HFFc6 (cell line): ENCODE measurements around the gene EPN2. TPM values are rescaled to one million over a fixed set of nuclear protein-coding genes. Genes with fewer than 3 reads are reported as not detected.

Experiments used
- DNase-seq: peaks from one replicate; pipeline ENCODE4 v3.0.0-alpha.2; 2018
- H3K27ac Mint-ChIP-seq: 2 replicates; pipeline ENCODE4 v1.8.0; 2020; ENCODE audit warnings: mild to moderate bottlenecking, mixed read lengths
- H3K27me3 Mint-ChIP-seq: 2 replicates; pipeline ENCODE4 v1.8.0; 2021; ENCODE audit warnings: mild to moderate bottlenecking, moderate library complexity, mixed read lengths; ENCODE audit not compliant: insufficient read depth
- H3K36me3 Mint-ChIP-seq: 2 replicates; pipeline ENCODE4 v1.8.0; 2021; ENCODE audit warnings: low read depth, mixed read lengths
- H3K4me1 Mint-ChIP-seq: 2 replicates; pipeline ENCODE4 v1.8.0; 2020; ENCODE audit warnings: low read depth, mixed read lengths
- H3K4me3 Mint-ChIP-seq: 2 replicates; pipeline ENCODE4 v1.8.0; 2020; ENCODE audit warnings: mild to moderate bottlenecking, moderate library complexity, mixed read lengths
- H3K9me3 Mint-ChIP-seq: 2 replicates; pipeline ENCODE4 v1.8.0; 2020; ENCODE audit warnings: mild to moderate bottlenecking, mixed read lengths
- total RNA-seq, 6 experiments: library from RNA; stranded (reverse); fragmentation: NEBNext Ultra II Directional; extraction: Animal tissue kit (Norgen Biotek cat#: 25700); gene quantifications; 2 replicates in 1 of 6; 3 replicates in 5 of 6; pipeline ENCODE4 v1.2.3, GENCODE V29; 2021
- TF ChIP-seq, protein P1 (sequence below): fragments of 200-600 bp; sonication (generic); IDR thresholded peaks from 2 replicates; pipeline ENCODE4 v1.5.0; 2021; ENCODE audit warnings: antibody characterized with exemption, mild to moderate bottlenecking

The EPN2 gene
- total RNA-seq, 6 experiments from 2014 or later: 40.1 to 47.4 (median 42.7) TPM

DNA sequence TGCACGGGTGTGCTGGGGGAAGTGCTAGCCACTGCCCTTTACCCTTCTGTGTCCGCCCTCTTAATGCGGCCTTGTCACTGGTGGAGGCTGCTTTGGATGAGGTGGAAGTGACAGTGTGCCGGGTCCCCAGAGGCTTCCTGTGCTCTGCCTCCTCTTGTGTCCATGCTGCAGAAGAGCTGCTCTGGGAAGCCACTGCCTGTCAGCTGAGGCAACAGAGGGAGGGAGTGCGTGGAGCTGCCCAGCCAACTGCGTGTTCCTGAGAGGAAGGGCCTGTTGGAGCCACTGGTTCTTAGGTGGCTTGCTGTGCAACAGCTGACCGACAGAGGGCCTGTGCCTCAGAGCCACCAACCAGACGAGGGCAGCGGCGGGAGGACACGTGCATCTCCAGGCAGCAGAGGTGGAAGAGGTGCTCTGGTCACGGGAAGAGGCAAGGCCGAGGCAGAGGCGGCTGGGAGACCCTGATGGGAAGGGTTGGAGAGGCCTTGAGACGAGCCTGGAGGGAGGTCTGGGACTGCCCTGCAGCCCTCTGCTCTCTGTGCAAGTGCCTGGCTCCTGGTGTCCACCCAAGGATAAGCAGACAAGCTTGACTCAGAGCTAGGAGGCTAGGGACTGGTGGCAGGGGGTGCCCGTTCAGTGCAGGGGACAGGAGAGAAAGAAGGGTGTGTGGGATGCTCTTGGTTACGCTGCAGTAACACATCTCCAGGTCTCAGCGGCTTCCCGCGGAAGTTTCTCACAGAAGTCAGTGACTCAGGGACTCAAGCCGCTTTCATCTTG lies 100.0 kb downstream of the EPN2 start:
- H3K27me3 Mint-ChIP-seq: peaks cover 4% of the 10 kb centered on the region
- TF ChIP-seq, protein P1, sequence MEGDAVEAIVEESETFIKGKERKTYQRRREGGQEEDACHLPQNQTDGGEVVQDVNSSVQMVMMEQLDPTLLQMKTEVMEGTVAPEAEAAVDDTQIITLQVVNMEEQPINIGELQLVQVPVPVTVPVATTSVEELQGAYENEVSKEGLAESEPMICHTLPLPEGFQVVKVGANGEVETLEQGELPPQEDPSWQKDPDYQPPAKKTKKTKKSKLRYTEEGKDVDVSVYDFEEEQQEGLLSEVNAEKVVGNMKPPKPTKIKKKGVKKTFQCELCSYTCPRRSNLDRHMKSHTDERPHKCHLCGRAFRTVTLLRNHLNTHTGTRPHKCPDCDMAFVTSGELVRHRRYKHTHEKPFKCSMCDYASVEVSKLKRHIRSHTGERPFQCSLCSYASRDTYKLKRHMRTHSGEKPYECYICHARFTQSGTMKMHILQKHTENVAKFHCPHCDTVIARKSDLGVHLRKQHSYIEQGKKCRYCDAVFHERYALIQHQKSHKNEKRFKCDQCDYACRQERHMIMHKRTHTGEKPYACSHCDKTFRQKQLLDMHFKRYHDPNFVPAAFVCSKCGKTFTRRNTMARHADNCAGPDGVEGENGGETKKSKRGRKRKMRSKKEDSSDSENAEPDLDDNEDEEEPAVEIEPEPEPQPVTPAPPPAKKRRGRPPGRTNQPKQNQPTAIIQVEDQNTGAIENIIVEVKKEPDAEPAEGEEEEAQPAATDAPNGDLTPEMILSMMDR: no peak
- no peaks in the 10 kb centered on the region for H3K9me3 Mint-ChIP-seq
- H3K4me1 Mint-ChIP-seq: peaks cover 21% of the 10 kb centered on the region
- H3K27ac Mint-ChIP-seq: no peak overlapping the region
- no peak for DNase-seq
- no peak overlapping the region for H3K4me3 Mint-ChIP-seq
- peaks cover 6% of the 10 kb centered on the region for H3K36me3 Mint-ChIP-seq

DNA sequence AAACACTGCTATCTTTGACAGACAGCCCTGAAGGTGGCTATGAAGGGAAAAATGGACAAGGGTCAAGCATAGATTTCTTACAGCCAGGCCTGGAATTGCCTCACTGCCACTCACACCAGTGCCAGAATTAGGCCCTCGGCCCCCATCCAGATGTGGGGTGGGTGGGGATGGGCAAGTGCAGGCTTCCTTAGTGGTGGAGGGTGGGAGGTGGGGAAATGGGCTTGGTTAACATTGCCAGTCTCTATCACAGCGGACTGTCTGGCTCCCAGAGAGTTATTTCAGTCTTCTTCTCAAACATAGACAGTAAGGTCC lies 100.5 kb downstream of the EPN2 start:
- Mint-ChIP-seq H3K4me3 (no peak overlapping the region), H3K27me3 (peaks cover 4% of the 10 kb centered on the region), H3K9me3 (no peaks in the 10 kb centered on the region), H3K4me1 (peaks cover 19% of the 10 kb centered on the region), H3K27ac (no peak overlapping the region), H3K36me3 (peaks cover 2% of the 10 kb centered on the region)
- DNase-seq: no peak
- TF ChIP-seq, protein P1: no peak

DNA sequence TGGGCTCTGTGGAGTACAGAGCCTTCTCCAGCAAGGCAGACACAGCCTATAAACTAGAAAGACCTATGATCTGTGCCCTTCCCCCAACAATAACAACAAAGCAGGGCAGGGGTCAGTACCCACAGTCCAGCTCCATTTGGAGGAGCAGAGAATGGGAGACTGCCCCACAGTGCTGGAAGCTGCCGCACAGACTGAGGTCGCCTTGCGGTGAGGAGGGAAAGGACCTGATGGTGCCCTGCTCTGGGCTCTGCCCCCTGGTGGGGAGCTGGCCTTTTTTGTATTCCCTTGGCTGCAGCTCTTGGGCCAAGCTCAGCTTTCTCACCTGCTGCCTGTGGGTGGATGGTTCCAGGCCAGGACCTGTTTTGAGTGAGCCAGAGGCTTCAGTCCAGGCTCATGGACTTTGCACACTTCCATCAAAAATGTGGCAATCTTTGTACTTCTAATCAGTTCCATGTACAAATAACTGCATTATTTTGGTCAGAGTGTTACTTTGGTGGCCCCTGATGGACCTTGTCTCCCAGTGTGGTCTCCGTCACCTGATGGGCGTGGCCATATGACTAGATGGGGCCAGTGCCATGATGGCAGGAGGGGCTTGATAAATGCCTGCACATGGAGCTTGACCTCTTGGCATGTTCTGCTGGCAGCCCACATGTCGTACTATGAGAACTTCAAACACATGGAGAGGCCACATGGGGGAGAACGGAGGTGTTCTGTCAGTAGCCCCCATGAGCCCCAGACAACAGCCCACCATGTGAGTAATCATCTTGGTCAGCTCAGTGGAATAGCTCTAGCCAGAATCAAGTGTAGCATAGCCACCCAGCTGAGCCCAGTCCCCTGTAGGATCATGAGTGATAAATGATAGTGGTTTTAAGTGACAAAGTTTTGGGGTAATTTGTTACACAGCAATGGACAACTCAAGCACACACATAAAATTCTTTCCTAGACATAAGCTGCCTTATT lies 101.1 kb downstream of the EPN2 start:
- H3K27ac Mint-ChIP-seq: no peak overlapping the region

DNA sequence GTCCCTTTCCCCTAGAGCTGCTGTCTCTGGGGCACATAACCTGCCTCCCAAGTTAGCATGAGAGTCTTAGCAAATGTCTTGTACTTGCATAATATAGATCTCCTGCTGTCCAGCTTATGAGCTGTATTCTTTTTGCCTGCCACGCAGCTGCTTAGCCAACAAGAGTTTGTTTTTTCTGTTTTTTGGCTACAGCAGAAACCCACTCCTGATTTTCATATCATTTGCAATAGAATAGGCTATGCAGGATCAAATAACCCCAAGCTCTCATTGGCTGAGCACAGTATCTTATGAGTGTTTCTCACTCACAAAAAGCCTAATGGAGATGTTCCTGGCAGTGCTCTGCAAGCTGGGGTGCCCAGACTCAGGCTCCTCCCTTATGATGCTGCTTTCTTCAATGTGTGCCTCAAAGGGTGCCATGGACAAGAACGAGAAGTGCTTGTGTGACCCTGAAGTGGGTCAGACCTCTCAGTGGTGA lies 102.2 kb downstream of the EPN2 start:
- peaks cover 4% of the 10 kb centered on the region for H3K27me3 Mint-ChIP-seq
- H3K4me1 Mint-ChIP-seq: peaks cover 15% of the 10 kb centered on the region
- no peak overlapping the region for H3K4me3 Mint-ChIP-seq
- TF ChIP-seq, protein P1: no peak
- no peak for DNase-seq
- no peaks in the 10 kb centered on the region for H3K9me3 Mint-ChIP-seq
- H3K36me3 Mint-ChIP-seq: no peaks in the 10 kb centered on the region
- no peak overlapping the region; the same call in 1 of the 2 replicates for H3K27ac Mint-ChIP-seq

More for the DNA sequence above, 101.1 kb downstream of the EPN2 start:
- TF ChIP-seq, protein P1: peak; percentile 81
- Mint-ChIP-seq H3K4me3 (no peak overlapping the region), H3K27me3 (peaks cover 4% of the 10 kb centered on the region), H3K4me1 (peaks cover 15% of the 10 kb centered on the region), H3K36me3 (no peaks in the 10 kb centered on the region), H3K9me3 (no peaks in the 10 kb centered on the region)
- no peak for DNase-seq

DNA sequence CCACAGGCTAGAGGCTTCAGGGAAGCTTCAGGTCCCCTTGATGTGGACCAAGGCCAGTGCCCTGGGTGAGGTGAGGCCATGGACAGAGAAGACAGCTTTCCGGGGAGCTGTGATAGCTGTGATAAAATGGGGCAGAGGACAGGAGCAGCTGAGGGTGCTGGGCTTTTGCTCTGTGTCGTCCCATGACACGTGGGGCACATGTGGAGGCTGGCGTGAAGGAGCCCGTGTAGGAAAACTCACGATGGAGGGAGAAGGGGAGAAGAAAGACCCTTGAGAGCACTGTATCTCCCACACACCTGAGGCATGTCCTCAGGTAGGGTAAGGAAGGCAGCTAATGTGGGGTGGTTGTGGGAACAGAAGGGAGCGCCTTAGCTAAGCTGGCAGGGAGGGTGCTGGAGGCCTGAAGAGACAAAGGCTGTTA lies 104.1 kb downstream of the EPN2 start:
- Mint-ChIP-seq H3K9me3 (no peaks in the 10 kb centered on the region), H3K36me3 (no peaks in the 10 kb centered on the region), H3K4me3 (no peak overlapping the region; the same call in 1 of the 2 replicates), H3K27me3 (peaks cover 4% of the 10 kb centered on the region), H3K4me1 (peaks cover 21% of the 10 kb centered on the region), H3K27ac (no peak overlapping the region; the same call in 1 of the 2 replicates)
- no peak for DNase-seq
- TF ChIP-seq, protein P1: no peak
